Ovary (tissue), 10 donors: ENCODE measurements around the gene ENTHD1. TPM values are rescaled to one million over a fixed set of nuclear protein-coding genes. Genes with fewer than 3 reads are reported as not detected.

Source experiments
- DNase-seq, 5 donors: peaks; one replicate each; pipeline ENCODE4 v3.0.0-alpha.2; 2019 to 2020
- H3K27ac ChIP-seq, 2 donors: fragments of 200-600 bp; one replicate each; pipeline versions ENCODE4 v1.5.1 to v1.8.0; 2019 to 2022
- H3K27me3 ChIP-seq: fragments of 200-600 bp; one replicate; pipeline ENCODE4 v1.8.0; 2022
- H3K36me3 ChIP-seq: fragments of 200-600 bp; sonication (generic); one replicate; pipeline ENCODE4 v1.5.1; 2019
- H3K4me1 ChIP-seq: one replicate; pipeline ENCODE4 v1.8.1; 2013; ENCODE audit warnings: mild to moderate bottlenecking, moderate library complexity; ENCODE audit not compliant: insufficient read depth
- H3K4me3 ChIP-seq: fragments of 200-600 bp; sonication (generic); one replicate; pipeline ENCODE4 v1.5.1; 2017
- H3K9me3 ChIP-seq, 2 donors: fragments of 200-600 bp in 1 of 2; sonication (generic) in 1 of 2; one replicate each; pipeline versions ENCODE4 v1.5.1 to v1.8.1; 2013 to 2019; ENCODE audit warnings: mild to moderate bottlenecking in 1 of 2, moderate library complexity in 1 of 2
- CTCF ChIP-seq, 3 donors: fragments of 450-650 bp in 2 of 3; fragments of 200-600 bp in 1 of 3; IDR thresholded peaks; one replicate each; pipeline versions ENCODE4 v1.5.1 to v1.8.0; 2016 to 2022; ENCODE audit warnings: antibody characterized with exemption in 3 of 3, mild to moderate bottlenecking in 1 of 3
- EP300 ChIP-seq: sonication (generic); formaldehyde crosslinking; IDR thresholded peaks from one replicate; pipeline ENCODE4 v1.6.1; 2017; ENCODE audit warnings: antibody characterized with exemption
- POLR2A ChIP-seq: fragments of 450-650 bp; IDR thresholded peaks from one replicate; pipeline ENCODE4 v1.6.1; 2017; ENCODE audit warnings: antibody characterized with exemption, mild to moderate bottlenecking, moderate library complexity
- WGBS, 3 donors: extraction: QIAGEN DNeasy Blood & Tissue Kit in 1 of 3; methylation state at CpG; one replicate each; pipeline versions ENCODE4 v1.1.5 to v1.1.7; 2013 to 2017; 5-methylcytosine and 5-hydroxymethylcytosine counted together
- intact Hi-C, 4 donors: fragments of 100-400 bp; cut with DNase I; formaldehyde crosslinking; loops; one replicate each; pipeline versions ENCODE4 v1.11.0 to v1.15.1; 2022 to 2023
- long read RNA-seq, 3 donors: library from polyadenylated mRNA in 2 of 3; unstranded in 2 of 3; transcript quantifications; one replicate each; pipeline ENCODE4 v2.0.0 and lab custom pipeline, GENCODE V29; 2021 to 2026
- polyA plus RNA-seq, 2 donors: library from polyadenylated mRNA; stranded (reverse); fragments of 200-250 nt in 1 of 2; fragments of 350-450 nt in 1 of 2; fragmentation: Illumina TruSeq in 1 of 2; extraction: RNeasy Lipid Tissue Mini Kit (QIAGEN cat#74804) in 1 of 2; gene quantifications; one replicate each; pipeline ENCODE4 v1.2.3, GENCODE V29; 2013 to 2014
- total RNA-seq, 7 donors: library from RNA; depleted of rRNA in 2 of 7; stranded (reverse); fragments of >200 nt in 2 of 7; fragmentation: NEBNext Ultra II Directional in 3 of 7; extraction: Animal tissue kit (Norgen Biotek cat#: 25700) in 3 of 7; gene quantifications; one replicate each; pipeline versions ENCODE4 v1.1.0 to v1.2.4, GENCODE V29; 2016 to 2023
- donor health status: DM: no; HTN: no; CAD: no; lungs with moderate emphysema.
- donor health status: DM: no; HTN: no; CAD: no.
- donor health status: Bipolar disorder and iron deficiency.
- donor health status: DM: yes; HTN: yes; CAD: no.
- donor health status: DM: no; HTN: no; CAD: no.
- donor health status: DM: yes; HTN: yes; CAD: no.

Gene ENTHD1
- total RNA-seq: under 1 TPM in 1 of 7 donors, not detected in 6; 0.23 TPM
- polyA plus RNA-seq: not detected
- long read RNA-seq, donor 1: 0 reads
- long read RNA-seq, donor 2, partial matches to known transcripts: 7 of 8 reads
- long read RNA-seq, donor 2, other reads (novel, unspliced or antisense): 0 of 8 reads
- long read RNA-seq, donor 3: 0 reads

GRCh38 chr22:39893526-39893925, at the start of gene ENTHD1:
Gene ENTHD1, minus strand, starts transcription at chr22:39893760. Its CDS starts 6,012 bp downstream, at chr22:39887748.
- Histone ChIP-seq H3K27me3 (no peaks in the 10 kb centered on the region), H3K4me1 (no peaks in the 10 kb centered on the region), H3K9me3 (no peaks in the 10 kb centered on the region), H3K4me3 (no peak within 1 kb of the TSS), H3K27ac (no peak within 1 kb of the TSS), H3K36me3 (no peaks in the 10 kb centered on the region)
- intact Hi-C loops: no loop called here
- no peak for TF ChIP-seq CTCF (IDR thresholded peaks at IDR 0.05)
- 74 to 79% (median 77%) methylated on average over 20 of the region's 20 CpGs for WGBS, 3 donors
- DNase-seq: no peak

GRCh38 chr22:39943337-39943736, 49.8 kb upstream of the ENTHD1 start:
- WGBS, 3 donors: 71 to 78% (median 73%) methylated on average over 5 of the region's 5 CpGs

GRCh38 chr22:39942439-39943230, 49.1 kb upstream of the ENTHD1 start:
- H3K4me3 ChIP-seq: no peak overlapping the region
- no peaks in the 10 kb centered on the region for H3K27me3 ChIP-seq
- DNase-seq: no peak
- H3K9me3 ChIP-seq: no peaks in the 10 kb centered on the region
- H3K36me3 ChIP-seq: no peaks in the 10 kb centered on the region
- no peak for TF ChIP-seq EP300
- no peak for TF ChIP-seq POLR2A
- TF ChIP-seq CTCF (IDR thresholded peaks at IDR 0.05): no peak
- intact Hi-C loops: no loop called here
- H3K27ac ChIP-seq: no peak overlapping the region
- 80 to 85% (median 82%) methylated on average over 8 of the region's 8 CpGs for WGBS, 3 donors
- H3K4me1 ChIP-seq: no peaks in the 10 kb centered on the region

More at GRCh38 chr22:39943337-39943736, 49.8 kb upstream of the ENTHD1 start:
- Histone ChIP-seq H3K27me3 (no peaks in the 10 kb centered on the region), H3K4me3 (no peak overlapping the region), H3K9me3 (no peaks in the 10 kb centered on the region), H3K36me3 (no peaks in the 10 kb centered on the region), H3K4me1 (no peaks in the 10 kb centered on the region), H3K27ac (no peak overlapping the region)
- intact Hi-C loops: no loop called here
- DNase-seq: no peak
- no peak for TF ChIP-seq EP300
- TF ChIP-seq CTCF (IDR thresholded peaks at IDR 0.05): no peak

- Histone ChIP-seq H3K27me3 (no peaks in the 10 kb centered on the region), H3K4me1 (no peaks in the 10 kb centered on the region), H3K27ac (no peak overlapping the region), H3K9me3 (no peaks in the 10 kb centered on the region), H3K4me3 (no peak overlapping the region), H3K36me3 (no peaks in the 10 kb centered on the region)
- no peak for DNase-seq
- TF ChIP-seq EP300 (no peak), POLR2A (no peak)
- WGBS, 3 donors: 63 to 79% (median 66%) methylated on average over 2 of the region's 2 CpGs
- intact Hi-C loops: no loop called here
These were observed 48.0 kb upstream of the ENTHD1 start for GRCh38 chr22:39941601-39942000.

GRCh38 chr22:39940757-39941305, 47.3 kb upstream of the ENTHD1 start:
- Histone ChIP-seq H3K27me3 (no peaks in the 10 kb centered on the region), H3K9me3 (no peaks in the 10 kb centered on the region), H3K27ac (no peak overlapping the region), H3K4me1 (no peaks in the 10 kb centered on the region), H3K36me3 (no peaks in the 10 kb centered on the region), H3K4me3 (no peak overlapping the region)
- DNase-seq: no peak
- intact Hi-C loops: no loop called here
- 69 to 74% (median 72%) methylated on average over 9 of the region's 9 CpGs for WGBS, 3 donors
- TF ChIP-seq CTCF (IDR thresholded peaks at IDR 0.05) (no peak), EP300 (no peak), POLR2A (no peak)
